Vagina (tissue), 2 donors: ENCODE measurements around the gene SPINT4. TPM values are rescaled to one million over a fixed set of nuclear protein-coding genes. Genes with fewer than 3 reads are reported as not detected.
"Not testable (repeated sequence)": the region's sequence is repeated elsewhere in the genome, so short reads cannot be mapped to it uniquely, and the experiment has no call there.

Experiments
- DNase-seq, 2 donors: peaks; one replicate each; pipeline ENCODE4 v3.0.0-alpha.2; 2017; ENCODE audit errors: extremely low spot score in 2 of 2
- H3K27ac ChIP-seq: fragments of 200-600 bp; sonication (generic); one replicate; pipeline ENCODE4 v1.5.1; 2019
- H3K27me3 ChIP-seq: fragments of 200-600 bp; sonication (generic); one replicate; pipeline ENCODE4 v1.5.1; 2019
- H3K36me3 ChIP-seq, 2 donors: fragments of 200-600 bp; sonication (generic); one replicate each; pipeline ENCODE4 v1.5.1; 2017 to 2019
- H3K4me1 ChIP-seq: fragments of 200-600 bp; sonication (generic); one replicate; pipeline ENCODE4 v1.5.1; 2019
- H3K4me3 ChIP-seq, 2 donors: fragments of 200-600 bp; sonication (generic); 1 replicate in 1 of 2; 2 replicates in 1 of 2; pipeline ENCODE4 v1.5.1; 2016 to 2019
- H3K9me3 ChIP-seq: fragments of 200-600 bp; sonication (generic); one replicate; pipeline ENCODE4 v1.5.1; 2019
- CTCF ChIP-seq, 3 experiments: fragments of 450-650 bp in 2 of 3; fragments of 200-600 bp in 1 of 3; sonication (generic) in 1 of 3; IDR thresholded peaks; one replicate each; pipeline ENCODE4 v1.5.1; 2017 to 2019; ENCODE audit warnings: antibody characterized with exemption in 3 of 3, mild to moderate bottlenecking in 2 of 3, moderate library complexity in 2 of 3
- POLR2A ChIP-seq, 2 donors: fragments of 450-650 bp; IDR thresholded peaks; one replicate each; pipeline ENCODE4 v1.6.1; 2017; ENCODE audit warnings: antibody characterized with exemption in 2 of 2, mild to moderate bottlenecking in 2 of 2, moderate library complexity in 2 of 2
- POLR2AphosphoS5 ChIP-seq, 2 donors: sonication (generic); formaldehyde crosslinking; IDR thresholded peaks; one replicate each; pipeline ENCODE4 v1.9.0; 2017; ENCODE audit warnings: antibody characterized with exemption in 2 of 2, mild to moderate bottlenecking in 2 of 2, low read depth in 1 of 2; ENCODE audit not compliant: insufficient read depth in 1 of 2
- intact Hi-C: fragments of 100-400 bp; cut with DNase I; formaldehyde crosslinking; loops from one replicate; pipeline ENCODE4 v1.15.1; 2023
- total RNA-seq: library from RNA; depleted of rRNA; stranded (reverse); fragments of >200 nt; gene quantifications from one replicate; pipeline ENCODE4 v1.2.3, GENCODE V29; 2016

SPINT4 gene
- total RNA-seq, 1 donor from 2014 or later, result not detected

GRCh38 chr20:45695496-45695895 is 26.7 kb upstream of the SPINT4 start:
- TF ChIP-seq CTCF (IDR thresholded peaks at IDR 0.05), result no peak
- no peak for TF ChIP-seq POLR2A (IDR thresholded peaks at IDR 0.05)
- no peak for TF ChIP-seq POLR2AphosphoS5 (IDR thresholded peaks at IDR 0.05; ENCODE audit: insufficient read depth in 1 of 2, low read depth in 1 of 2)

GRCh38 chr20:45701104-45701503 is 21.0 kb upstream of the SPINT4 start:
- Histone ChIP-seq H3K27ac (no peak overlapping the region), H3K9me3 (no peaks in the 10 kb centered on the region), H3K36me3 (no peaks in the 10 kb centered on the region), H3K4me1 (no peaks in the 10 kb centered on the region), H3K4me3 (no peak overlapping the region), H3K27me3 (no peaks in the 10 kb centered on the region)
- DNase-seq, result no peak
- intact Hi-C loops, result no loop called here
- no peak for TF ChIP-seq POLR2A (IDR thresholded peaks at IDR 0.05)
- TF ChIP-seq POLR2AphosphoS5 (IDR thresholded peaks at IDR 0.05; ENCODE audit: insufficient read depth in 1 of 2, low read depth in 1 of 2), result no peak
- no peak for TF ChIP-seq CTCF (IDR thresholded peaks at IDR 0.05)

More at GRCh38 chr20:45695496-45695895, 26.7 kb upstream of the SPINT4 start:
- Histone ChIP-seq H3K27ac (no peak overlapping the region), H3K9me3 (no peaks in the 10 kb centered on the region), H3K27me3 (no peaks in the 10 kb centered on the region), H3K36me3 (no peaks in the 10 kb centered on the region), H3K4me1 (no peaks in the 10 kb centered on the region), H3K4me3 (no peak overlapping the region)
- intact Hi-C loops, result no loop called here
- DNase-seq, result no peak

GRCh38 chr20:45701873-45702272 is 20.3 kb upstream of the SPINT4 start, which contains the start of gene WFDC13:
Gene WFDC13, plus strand, starts transcription at chr20:45702038. Its CDS starts 86 bp downstream, at chr20:45702124.
- no peak for DNase-seq
- H3K4me3 ChIP-seq, result no peak within 1 kb of the TSS
- no peaks in the 10 kb centered on the region for H3K9me3 ChIP-seq
- H3K36me3 ChIP-seq, result no peaks in the 10 kb centered on the region
- TF ChIP-seq CTCF (IDR thresholded peaks at IDR 0.05) (no peak), POLR2AphosphoS5 (IDR thresholded peaks at IDR 0.05; ENCODE audit: insufficient read depth in 1 of 2, low read depth in 1 of 2) (no peak), POLR2A (IDR thresholded peaks at IDR 0.05) (no peak)
- no peaks in the 10 kb centered on the region for H3K4me1 ChIP-seq
- H3K27me3 ChIP-seq, result no peaks in the 10 kb centered on the region
- intact Hi-C loops, result no loop called here
- H3K27ac ChIP-seq, result no peak within 1 kb of the TSS

- H3K27ac ChIP-seq, result no peak within 1 kb of the TSS
- H3K4me1 ChIP-seq, result no peaks in the 10 kb centered on the region
- no peaks in the 10 kb centered on the region for H3K9me3 ChIP-seq
- H3K36me3 ChIP-seq, result no peaks in the 10 kb centered on the region
- intact Hi-C loops, result no loop called here
- no peaks in the 10 kb centered on the region for H3K27me3 ChIP-seq
- no peak for DNase-seq
- TF ChIP-seq POLR2A (IDR thresholded peaks at IDR 0.05) (no peak), CTCF (IDR thresholded peaks at IDR 0.05) (no peak), POLR2AphosphoS5 (IDR thresholded peaks at IDR 0.05; ENCODE audit: insufficient read depth in 1 of 2, low read depth in 1 of 2) (no peak)
- no peak within 1 kb of the TSS for H3K4me3 ChIP-seq
Observed at GRCh38 chr20:45704969-45705637, 17.0 kb upstream of the SPINT4 start, which contains the start of gene WFDC10B. Gene WFDC10B, minus strand, starts transcription at chr20:45705019. Its CDS starts 19,027 bp downstream, at chr20:45685992.

GRCh38 chr20:45716141-45716688 is 5.9 kb upstream of the SPINT4 start:
- H3K4me1 ChIP-seq, H3K4me3 ChIP-seq, intact Hi-C loops, H3K9me3 ChIP-seq, H3K27me3 ChIP-seq, H3K36me3 ChIP-seq, H3K27ac ChIP-seq, DNase-seq: not testable (repeated sequence)
